Myocyte (in vitro differentiated cells): ENCODE results near the gene FKBP1B. TPM values are rescaled to one million over a fixed set of nuclear protein-coding genes. Genes with fewer than 3 reads are reported as not detected.
A peak's percentile ranks its signal among the peaks of the same experiment; 100 is the strongest.
"Not testable (repeated sequence)": the region's sequence is repeated elsewhere in the genome, so short reads cannot be mapped to it uniquely, and the experiment has no call there.

ENCODE experiments used
- DNase-seq: peaks from one replicate; pipeline ENCODE4 v3.0.0-alpha.2; 2012; ENCODE audit warnings: low read depth
- polyA plus RNA-seq: library from polyadenylated mRNA; unstranded; fragments of >200 nt; gene quantifications from one replicate; pipeline ENCODE4 v1.2.1, GENCODE V29; 2012; ENCODE audit warnings: missing spikeins
- total RNA-seq: library from RNA; depleted of rRNA; stranded (reverse); fragments of >200 nt; gene quantifications from 2 replicates; pipeline ENCODE4 v1.2.3, GENCODE V29; 2014

Gene FKBP1B
- total RNA-seq, result 2.0 and 2.4 TPM in 2 replicates
- polyA plus RNA-seq, result 6.0 TPM

GRCh38 chr2:24049485-24050021 is at the start of gene FKBP1B:
Gene FKBP1B (plus strand): TSS chr2:24049741. CDS start chr2:24049850, 109 bp downstream.
- DNase-seq, result peak; percentile 27

- DNase-seq, result no peak
These were observed 41.8 kb upstream of the FKBP1B start for GRCh38 chr2:24007693-24008092.

- DNase-seq, result no peak
These were observed 40.7 kb upstream of the FKBP1B start for GRCh38 chr2:24008672-24009366.

- no peak for DNase-seq
These were observed 40.2 kb upstream of the FKBP1B start for GRCh38 chr2:24009367-24009679.

- DNase-seq, result no peak
These were observed 39.7 kb upstream of the FKBP1B start, which contains the start of gene MFSD2B for GRCh38 chr2:24009680-24010476. Gene MFSD2B (plus strand): TSS chr2:24010085. CDS start chr2:24010097, 12 bp downstream.

GRCh38 chr2:24010477-24011249 is 38.9 kb upstream of the FKBP1B start:
- DNase-seq, result no peak

- DNase-seq, result no peak
These were observed 38.1 kb upstream of the FKBP1B start for GRCh38 chr2:24011250-24012104.

- no peak for DNase-seq
These were observed 36.9 kb upstream of the FKBP1B start for GRCh38 chr2:24012521-24013188.

GRCh38 chr2:24014902-24015301 is 34.6 kb upstream of the FKBP1B start:
- not testable (repeated sequence) for DNase-seq

- no peak for DNase-seq
These were observed 33.8 kb upstream of the FKBP1B start for GRCh38 chr2:24015562-24016375.

- DNase-seq, result no peak
These were observed 33.2 kb upstream of the FKBP1B start for GRCh38 chr2:24016376-24016761.

GRCh38 chr2:24016853-24017703 is 32.5 kb upstream of the FKBP1B start:
- no peak for DNase-seq

- DNase-seq, result no peak
These were observed 31.8 kb upstream of the FKBP1B start for GRCh38 chr2:24017711-24018110.

GRCh38 chr2:24018241-24018640 is 31.3 kb upstream of the FKBP1B start:
- no peak for DNase-seq

GRCh38 chr2:24019729-24020128 is 29.8 kb upstream of the FKBP1B start:
- DNase-seq, result no peak

GRCh38 chr2:24020244-24020643 is 29.3 kb upstream of the FKBP1B start:
- no peak for DNase-seq

- peak; percentile 41 for DNase-seq
These were observed 28.2 kb upstream of the FKBP1B start for GRCh38 chr2:24021122-24021998.
